Activated CD8-positive, alpha-beta memory T cell treated with anti-CD3 and anti-CD28 coated beads for 4 hours (primary cell): ENCODE results near the gene SIGLEC1.

Experiments
- DNase-seq, 2 donors: peaks; one replicate each; pipeline ENCODE4 v3.0.0-alpha.2; 2020; ENCODE audit warnings: low read depth in 2 of 2

SIGLEC1 gene

DNA sequence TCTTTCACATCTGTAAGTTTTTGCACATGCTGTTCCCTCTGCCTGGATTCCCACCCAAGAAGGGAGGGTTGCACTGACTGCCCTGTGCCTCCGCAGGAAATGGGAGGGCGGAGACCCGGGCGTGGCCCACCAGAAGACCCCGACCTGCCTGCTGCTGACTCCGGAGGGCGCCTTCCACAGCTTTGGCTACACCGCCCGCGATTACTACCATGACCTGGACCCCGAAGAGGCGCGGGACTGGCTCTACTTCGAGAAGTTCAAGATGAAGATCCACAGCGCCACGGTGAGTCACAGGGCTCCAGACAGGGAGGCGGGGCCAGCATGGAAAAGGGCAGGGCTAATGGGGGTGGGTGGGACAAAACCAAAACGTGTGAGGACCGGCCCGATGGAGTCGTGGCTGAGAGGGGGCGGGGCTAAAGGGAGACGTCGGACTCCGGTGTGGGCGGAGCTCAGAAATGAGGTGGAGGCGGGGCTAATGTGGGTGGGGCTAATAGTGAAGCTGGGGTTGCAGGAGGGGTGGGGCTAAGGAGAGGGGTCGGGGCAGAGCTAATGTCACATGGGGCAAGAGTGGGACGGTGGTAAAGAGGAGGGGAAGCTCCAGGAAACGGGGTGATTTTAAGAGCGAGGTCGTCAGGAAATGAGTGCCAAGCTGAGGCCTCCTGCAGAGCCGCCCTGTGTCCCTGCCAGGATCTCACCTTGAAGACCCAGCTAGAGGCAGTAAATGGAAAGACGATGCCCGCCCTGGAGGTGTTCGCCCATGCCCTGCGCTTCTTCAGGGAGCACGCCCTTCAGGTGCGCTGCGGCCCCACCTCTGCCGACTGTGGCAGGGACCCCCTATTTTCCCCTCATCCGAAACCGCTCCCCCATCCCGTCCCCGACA is 32.6 kb upstream of the SIGLEC1 start:
- DNase-seq: peak; percentile 42 to 59

DNA sequence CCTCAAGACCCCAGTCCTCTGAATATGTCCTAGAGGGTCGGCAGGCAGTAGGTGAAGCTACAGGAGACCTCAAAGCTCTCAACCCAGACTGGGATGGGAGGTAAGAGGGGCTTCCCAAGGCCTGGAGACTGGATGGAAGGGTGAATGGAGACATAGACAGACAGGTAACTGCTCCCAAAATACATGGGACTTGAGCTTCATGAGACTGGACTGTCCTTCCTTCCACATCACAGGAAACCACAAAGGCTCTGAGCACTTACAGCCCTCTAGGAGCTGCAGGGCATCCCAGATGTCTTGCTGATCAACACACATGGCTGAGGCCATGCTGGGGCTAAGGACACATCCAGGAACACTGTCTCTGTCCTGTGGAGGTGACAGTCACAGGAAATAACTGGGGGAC is 31.6 kb upstream of the SIGLEC1 start:
- no peak for DNase-seq

DNA sequence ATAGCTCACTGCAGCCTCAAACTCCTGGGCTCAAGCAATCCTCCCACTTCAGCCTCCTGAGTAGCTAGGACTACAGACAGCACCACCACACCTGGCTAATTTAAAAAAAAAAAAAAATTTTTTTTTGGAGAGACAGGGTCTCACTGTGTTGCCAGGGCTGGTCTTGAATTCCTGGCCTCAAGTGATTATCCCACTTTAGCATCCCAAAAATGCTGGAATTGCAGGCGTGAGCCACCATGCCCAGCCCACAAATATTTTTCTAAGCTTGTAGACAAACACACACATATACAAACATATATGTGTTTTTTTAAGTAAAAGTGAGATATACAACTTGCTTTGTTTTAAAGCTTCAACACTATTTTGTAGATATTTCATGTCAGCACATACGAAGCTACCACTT is 30.9 kb upstream of the SIGLEC1 start:
- no peak for DNase-seq

DNA sequence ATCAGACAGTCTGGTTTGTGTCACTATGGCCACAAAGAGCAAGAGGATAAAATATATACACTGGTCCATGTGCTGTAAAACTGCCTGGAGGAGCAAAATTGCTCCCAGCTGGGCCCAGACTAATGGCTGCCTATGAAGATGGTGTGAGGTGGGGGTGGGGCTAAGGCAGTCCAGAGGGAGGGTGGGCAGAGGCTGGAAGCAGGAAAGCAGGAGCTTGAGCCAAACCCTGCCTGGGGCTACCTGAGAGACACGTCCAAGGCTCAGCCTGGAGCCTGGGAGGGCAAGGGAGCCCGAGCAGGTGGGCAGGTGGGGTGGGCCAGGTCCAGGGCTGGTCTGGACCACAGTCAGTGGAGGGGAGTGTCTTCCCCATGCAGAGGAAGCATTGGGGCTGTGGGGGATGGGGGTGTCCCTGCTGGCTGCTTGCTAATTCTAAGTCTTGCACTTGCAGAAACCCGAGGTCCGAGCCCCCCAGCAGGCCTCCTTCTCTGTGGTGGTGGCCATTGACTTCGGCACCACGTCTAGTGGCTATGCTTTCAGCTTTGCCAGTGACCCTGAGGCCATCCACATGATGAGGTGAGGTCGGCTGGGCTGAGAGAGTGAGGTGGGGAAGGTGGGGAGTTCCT is 29.5 kb upstream of the SIGLEC1 start:
- DNase-seq: no peak

DNA sequence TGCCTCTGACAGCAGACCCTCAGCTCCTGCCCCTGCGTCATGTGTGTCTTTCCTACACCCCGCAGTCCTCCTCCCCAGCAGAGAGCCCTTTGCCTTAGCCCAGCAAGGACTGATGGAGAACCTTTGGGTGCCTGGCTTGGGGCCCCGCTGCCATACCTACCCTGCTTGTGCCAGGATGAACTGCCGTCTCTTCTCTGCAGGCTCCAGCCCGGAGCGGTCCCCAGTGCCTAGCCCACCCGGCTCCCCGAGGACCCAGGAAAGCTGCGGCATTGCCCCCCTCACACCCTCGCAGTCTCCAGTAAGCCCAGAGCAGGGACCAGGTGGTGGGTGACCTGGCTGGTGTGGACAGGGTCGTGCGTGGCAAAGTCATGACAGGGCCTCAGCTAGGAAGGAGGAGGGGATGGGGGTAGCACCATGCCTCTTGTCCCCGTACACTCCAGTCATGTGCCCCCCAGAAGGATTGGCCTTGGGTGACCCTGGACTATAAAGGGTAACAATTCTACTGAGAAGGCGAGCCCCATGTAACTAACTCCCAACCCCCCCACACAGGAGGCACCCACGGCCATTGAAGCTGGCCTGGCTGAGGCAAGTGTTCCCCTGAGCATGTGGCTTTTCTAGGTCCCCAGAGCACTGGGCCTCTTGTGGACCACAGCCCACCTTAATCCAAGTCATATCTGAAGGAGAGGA is 28.4 kb upstream of the SIGLEC1 start:
- no peak for DNase-seq

DNA sequence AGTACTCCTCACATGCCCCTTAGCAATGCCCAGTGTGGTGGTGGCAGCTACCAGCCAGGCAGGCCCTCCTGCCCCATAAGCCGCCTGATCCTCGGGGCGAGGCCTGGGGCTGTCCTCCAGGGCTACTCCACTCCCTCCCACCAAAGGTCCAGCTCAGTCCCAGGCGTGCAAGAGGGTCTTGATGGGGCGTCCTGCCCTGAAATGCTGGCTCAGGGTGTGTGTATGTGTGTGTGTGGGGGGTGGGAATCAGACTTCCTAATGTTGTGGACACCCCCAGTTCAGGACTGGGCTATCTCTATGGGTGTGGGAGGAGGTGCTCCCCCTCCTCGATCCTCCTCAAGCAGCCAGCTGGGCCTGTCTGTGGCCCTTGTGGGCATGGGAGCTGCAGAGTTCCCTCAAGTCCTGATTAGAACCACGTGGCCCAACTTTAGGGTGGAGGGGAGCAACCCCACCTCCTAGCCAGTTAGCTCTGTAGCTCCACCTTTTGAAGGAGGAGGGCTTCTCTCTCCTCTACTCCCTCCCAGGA is 27.6 kb upstream of the SIGLEC1 start:
- no peak for DNase-seq

DNA sequence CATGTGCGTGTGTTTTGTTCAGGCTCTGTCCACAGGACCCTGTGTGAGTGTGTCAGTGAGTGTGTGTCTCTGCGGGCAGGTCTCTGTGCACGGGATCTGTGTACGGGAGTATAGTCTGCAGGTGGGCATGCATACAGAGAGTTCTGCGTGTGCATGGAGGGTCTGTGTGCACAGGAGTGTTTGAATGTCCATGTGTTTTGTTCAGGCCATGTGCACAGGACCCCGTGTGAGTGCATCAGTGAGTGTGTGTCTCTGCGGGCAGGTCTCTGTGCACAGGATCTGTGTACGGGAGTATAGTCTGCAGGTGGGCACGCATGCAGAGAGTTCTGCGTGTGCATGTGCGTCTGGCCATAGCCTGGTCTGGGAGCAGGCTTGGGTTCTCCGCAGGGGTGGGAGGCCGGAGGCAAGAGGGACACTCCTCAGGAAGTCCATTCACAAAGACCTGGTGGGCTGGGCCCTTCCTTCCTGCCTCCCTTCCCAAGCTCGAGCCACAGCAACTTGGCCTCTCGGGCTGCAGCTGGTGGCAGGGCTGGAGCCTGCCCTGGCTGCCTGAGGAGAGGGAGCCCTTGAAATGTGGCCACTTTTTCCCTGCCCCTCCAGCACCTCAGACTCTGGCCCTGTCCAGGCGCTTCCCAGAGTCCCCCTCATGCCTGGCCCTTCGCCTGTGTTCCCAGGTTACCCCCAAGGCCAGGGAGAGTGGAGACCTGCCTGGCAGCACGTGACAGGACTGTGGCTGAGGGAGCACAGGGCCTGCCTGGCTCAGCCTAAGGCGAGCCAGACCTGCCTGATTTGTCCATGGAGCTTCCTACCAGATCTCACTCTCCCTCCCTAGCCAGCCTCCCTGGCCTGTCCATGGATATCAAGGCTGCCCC is 26.9 kb upstream of the SIGLEC1 start:
- no peak for DNase-seq

DNA sequence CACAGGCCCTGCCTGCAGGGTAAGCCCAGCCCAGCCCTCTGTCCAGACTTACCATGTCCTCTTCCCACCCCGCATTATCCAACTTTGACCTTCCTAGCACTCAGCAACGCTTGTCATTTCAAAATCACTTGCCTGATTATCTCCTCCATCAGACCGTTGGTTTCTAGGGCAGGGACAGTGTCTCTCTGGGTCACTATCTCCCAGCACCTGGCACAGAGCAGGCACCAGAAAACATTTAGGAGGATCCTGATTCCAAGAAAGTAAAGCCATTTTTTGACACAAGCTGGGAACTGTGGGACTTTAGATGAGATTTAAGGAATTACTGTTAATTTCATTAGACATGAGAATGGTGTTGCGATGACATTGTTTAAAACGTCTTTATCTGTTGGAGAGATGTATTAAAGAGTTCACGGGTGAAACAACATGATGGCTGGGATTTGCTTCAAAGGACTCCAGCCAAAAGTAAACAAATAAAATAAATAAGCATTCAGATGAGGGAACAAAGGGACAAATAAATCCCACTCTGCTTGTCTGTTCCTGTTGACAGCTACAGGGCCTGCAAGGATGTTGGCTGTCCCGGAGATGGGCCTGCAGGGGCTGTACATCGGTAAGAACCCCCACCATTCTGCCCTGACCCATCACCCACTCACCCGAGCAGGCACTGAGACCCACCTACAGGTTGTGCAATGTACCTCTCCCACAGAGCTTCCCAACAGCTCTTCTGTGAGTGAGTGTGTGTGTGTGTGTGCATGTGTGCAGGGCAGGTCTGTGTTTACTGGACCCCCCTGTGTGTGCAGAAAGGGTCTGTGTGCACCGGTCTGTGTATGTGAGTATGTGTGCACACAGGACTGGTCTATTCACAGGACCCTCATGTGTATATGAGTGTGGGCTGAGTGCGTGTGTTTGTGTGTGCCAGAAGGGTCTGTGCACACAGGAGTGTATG is 26.0 kb upstream of the SIGLEC1 start:
- no peak for DNase-seq

DNA sequence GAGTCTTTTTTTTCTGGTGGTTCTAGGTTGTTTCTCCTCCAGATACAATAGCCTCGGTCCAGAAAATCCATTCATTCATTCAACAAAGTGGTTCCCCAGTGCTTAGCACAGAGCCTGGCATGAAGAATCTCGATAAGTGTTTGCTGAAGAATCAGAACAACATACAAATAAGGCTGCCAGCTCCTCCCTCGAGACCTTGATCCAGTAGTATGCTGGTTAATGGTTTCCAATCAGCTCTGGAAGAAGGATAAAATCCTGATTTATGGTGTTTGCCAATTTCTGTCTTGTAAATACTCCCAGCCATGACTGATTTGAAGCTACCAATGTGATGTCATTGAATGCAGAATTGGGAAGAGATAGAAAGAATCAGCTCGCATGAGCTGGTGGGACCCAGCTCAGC is 23.4 kb upstream of the SIGLEC1 start:
- DNase-seq: no peak

DNA sequence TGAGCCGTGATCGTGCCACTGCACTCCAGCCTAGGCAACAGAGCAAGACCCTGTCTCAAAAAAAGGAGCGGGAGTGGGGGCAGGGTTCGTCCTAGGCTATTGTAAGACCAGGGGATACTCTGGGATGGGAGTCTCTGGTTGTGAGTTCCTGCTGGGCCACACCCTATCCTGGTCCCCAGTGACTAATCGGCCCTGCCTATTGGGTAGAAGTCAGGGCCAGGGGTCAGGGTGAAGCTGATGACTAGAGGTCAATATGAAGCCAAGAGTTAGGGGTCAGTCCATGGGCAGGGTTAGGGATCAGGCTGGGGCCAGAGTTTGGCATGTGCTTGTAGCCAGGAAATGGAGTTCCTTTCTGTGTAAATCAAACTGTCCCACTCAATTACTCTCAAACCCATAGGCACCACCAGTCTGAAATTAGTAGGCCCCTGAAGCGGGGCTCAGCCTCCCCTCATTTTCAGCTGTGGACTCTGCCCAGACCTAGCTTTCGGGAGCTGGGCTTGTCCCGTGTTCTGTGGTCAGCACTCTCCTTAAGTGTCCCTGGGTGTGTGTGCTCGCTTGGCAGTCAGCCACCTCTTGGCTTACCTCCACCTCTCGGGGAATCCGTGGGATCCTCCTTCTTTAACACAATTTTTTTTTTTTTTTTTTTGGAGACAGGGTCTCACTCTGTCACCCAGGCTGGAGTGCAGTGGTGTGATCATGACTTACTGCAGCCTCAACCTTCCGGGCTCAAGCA is 21.9 kb upstream of the SIGLEC1 start:
- DNase-seq: no peak

DNA sequence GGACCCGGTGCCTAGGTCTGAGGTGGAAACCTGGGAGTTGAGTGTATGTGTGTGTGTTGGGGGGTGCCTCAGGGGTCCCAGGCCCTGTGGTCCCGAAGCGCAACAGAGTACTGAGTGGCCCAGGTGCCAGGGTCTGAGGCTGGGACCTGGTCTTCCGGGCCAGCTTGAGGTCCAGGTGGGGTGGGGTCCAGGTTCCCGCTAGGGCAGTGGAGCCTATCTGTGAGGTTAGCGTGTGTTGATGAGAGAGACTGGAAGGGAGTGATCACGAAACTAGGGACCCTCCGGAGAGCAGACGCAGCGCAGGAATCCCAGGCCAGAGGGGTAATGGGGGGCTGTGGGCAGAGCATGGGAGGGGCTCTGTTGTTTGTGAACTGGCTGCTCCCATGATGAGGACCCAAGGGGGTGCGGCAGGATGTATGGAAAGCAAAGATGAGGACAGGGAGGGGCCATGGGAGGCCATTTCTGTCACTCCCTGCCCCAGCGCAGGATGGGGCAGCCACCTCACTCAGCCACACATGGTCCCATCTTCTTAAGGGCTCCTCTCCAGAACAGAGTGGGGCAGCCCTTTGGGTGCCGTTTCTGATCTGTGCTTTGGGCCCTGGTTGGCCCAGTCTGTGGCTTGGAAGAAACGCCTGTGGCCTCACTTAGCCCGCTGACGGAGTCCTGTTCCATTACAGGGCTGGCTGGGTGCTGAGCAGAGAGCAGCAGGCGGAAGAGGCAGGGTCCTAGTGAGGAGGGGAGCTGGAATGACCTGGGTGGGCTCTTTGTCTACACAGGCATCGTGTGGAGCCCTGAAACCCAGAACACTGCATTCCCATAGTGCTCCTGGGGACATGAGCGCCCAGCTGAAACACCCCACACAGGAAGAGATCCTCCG is 21.0 kb upstream of the SIGLEC1 start:
- no peak for DNase-seq

DNA sequence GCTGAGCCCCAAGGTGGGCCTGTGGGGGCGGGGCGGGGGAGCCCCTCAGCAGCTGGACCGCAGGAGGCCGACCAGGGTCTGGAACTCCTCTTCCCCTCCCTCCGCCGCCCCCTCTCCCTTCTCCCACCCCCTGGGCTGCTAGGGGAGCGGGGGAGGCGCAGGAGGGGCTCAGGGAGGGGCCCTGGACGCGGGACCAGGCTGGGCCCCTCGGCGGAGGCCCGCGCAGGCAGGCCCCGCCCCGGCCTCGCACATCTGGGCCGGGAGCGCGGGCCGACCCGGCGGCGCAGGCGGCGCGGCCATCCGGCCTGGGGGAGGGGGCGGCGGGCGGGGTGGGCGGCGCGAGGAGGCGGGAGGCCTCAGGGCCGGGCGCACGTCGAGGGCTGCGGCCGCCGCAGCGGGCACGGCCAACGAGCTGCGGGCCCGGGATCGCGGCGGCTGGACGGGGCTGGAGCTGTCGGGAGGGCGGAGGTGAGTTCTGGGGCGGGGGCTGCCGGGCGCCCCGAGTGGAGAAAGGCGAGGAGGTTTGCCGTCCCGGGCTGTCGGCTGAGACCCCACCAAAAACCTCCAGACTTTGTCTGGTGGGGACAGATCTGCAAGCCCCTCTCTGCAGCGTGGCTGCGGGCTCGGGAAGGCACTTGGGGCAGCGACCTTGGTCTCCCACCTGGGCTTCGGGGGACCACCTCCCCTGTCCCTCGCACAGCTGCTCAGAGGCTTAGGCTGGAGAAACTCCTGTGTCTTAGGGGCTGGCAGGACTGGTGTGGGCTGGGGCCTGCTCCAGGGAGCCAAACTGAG is 20.1 kb upstream of the SIGLEC1 start, which contains the start of gene HSPA12B:
Gene HSPA12B (plus strand): TSS at position 359 of the 792 bp plus-strand sequence. CDS start 5,990 bp downstream, outside the sequence.
- DNase-seq: no peak

DNA sequence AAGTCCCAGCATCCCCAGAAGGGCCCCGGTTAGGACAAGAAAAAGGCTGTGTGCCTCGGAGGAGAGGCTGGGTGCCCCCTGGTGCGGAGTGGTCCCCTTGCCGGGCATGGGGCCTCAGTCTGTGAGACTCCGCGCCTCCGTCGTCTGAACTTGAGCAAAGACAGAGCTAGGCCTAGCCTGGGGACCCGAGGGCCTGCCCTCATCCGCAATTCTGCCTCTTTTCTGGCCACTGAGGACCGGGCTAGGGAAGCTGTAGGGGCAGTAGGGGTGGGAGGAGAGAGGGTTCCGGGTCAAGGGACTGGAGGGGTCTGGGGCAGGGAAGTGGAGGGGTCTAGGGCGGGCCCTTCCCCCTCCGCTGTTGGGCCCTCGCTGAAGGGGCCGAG is 19.5 kb upstream of the SIGLEC1 start:
- no peak for DNase-seq

DNA sequence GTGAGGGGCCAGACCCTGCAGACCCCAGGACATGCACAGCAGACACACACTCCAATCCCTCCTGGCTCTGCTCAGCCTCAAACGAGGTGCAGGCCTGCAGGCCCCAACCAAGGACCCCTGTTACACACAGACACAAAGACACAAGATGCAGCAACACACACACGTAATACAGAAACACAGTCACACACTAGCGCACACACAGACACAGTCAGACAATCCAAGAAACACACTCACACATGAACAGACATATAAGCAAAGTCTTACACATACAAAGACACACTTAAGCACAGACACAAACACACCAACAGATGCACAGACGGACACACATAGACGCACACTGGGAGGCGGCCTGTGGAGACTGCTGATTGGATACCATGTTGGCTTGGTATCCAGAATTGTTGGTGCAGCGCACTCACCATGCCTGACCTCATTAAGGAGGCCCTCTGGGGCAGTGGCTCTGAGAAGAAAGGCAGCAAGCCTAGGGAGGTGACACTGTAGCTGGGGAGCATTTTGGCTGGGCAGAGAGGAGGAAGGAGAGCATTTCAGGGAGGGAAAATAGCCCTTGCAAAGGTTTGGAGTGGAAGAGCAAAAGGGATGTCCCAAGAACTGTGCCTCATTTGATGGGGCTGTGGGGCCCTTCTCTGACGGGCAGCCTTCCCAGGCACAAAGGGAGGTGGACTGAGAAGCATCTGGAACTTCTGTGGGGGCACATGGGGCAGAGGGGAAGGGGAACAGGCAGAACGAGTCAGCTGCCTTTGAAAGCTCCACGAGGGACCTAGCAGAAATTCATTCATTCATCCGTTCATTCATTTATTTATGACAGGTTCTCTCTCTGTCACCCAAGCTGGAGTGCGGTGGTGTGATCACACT is 18.6 kb upstream of the SIGLEC1 start:
- no peak for DNase-seq

DNA sequence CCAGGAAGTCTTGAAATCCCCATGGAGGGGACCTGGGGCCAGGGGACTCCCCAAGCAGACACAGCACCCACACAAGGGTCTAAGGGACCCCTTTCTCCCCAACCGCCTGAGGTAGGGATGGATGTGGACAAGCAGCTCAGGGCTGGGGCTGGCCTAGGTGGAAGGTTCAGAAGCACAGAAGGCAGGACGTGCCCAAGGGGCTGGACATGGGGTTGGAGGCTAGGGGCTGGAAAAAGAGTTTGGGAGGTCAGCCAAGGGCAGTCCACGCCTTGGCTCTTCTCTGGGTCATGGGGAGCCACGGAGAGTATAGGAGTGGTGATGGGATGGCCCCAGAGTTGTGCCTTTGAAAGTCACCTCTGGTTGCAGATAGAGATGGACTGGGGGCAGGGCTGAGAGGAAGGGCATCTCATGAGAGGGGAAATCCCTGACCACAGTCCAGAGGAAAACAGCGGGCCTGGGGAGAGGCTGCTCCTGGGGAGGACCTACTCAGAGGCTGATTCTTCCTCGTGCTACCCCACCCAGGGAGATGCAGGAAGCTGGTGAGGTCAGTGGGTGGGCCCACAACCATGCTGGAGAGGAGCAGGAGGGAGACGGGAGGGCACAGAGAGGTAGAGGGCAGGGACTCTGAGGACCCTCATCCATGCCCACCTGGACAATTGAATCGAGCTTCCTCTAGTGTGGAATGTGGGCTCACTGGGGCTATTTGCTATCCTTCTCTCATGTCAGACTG is 17.6 kb upstream of the SIGLEC1 start:
- no peak for DNase-seq

DNA sequence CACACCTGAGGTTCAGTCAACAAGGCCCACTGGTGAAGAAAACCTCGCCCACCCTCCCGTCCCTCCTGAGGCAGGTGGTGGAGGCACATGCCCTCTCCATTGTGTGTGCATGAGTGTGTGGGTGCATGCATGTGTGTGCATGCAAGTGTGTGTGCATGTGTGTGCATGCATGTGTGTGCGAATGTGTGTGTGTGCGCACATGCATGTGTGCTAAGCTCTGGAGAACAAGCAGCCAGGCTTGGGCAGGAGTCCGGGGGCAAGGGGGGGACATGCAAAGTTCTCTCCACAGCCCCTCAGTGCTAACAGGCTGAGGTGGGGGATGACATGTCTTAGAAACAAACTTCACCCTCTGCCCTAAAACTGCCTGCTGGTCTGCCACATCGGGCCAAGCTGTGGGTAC is 17.0 kb upstream of the SIGLEC1 start:
- DNase-seq: no peak
